Esophagus mucosa (tissue), 1 donor: Measurements from ENCODE around the gene ZNF268. TPM values are rescaled to one million over a fixed set of nuclear protein-coding genes. Genes with fewer than 3 reads are reported as not detected.
A peak's percentile ranks its signal among the peaks of the same experiment; 100 is the strongest.

Experiments used
- ATAC-seq: fragments of 200-7000 bp; cut with Tn5 transposase; one replicate; pipeline ENCODE4 v1.9.1; 2020
- total RNA-seq: library from RNA; stranded (reverse); gene quantifications from one replicate; pipeline ENCODE4 v1.2.4, GENCODE V29; 2023
- donor health status: DM: yes; HTN: yes; CAD: no.

The ZNF268 gene
- total RNA-seq, result 13.0 TPM

GRCh38 chr12:133181238-133181959 lies at the start of gene ZNF268:
ZNF268 (plus strand) TSS chr12:133181495; CDS start chr12:133181998, 503 bp downstream.
- peak; percentile 99 for ATAC-seq

DNA sequence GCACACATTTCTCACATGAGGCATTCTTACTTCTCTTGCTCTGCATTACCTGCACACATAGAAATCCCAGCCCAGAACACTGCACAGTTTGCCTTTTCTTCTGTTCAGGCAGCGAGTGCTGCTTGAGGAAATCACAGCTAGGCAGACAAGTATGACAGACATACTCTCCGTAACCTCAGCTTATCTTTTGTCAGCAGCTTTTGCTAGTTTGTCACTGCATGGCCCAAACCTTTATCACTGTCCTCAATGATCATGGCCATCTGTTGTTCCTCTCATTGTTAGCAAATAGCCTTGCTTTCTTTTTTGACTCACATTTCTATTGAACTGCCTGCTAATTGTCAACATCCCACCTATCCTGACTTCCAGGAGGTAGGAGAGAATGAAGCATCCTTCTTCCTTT lies 45.5 kb upstream of the ZNF268 start:
- no peak for ATAC-seq

DNA sequence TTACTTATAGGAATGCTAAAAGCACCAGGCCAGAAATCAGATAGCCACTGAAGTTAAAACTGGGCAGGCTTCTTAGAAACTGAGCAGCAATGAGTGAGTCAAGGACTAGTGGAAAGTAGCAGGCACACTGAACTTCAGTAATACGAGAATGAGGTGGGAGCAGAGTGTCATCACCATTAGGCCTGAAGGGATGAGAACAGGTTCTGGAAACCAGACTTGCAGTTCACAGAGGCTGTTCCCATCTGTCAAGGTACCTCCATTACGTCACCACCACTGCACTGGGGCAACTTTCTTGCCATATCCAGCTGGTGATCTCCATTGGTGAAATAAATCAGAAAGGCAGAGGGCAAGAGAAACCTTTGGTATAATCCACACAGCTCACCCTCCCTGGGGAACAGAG lies 35.3 kb upstream of the ZNF268 start:
- no peak for ATAC-seq

- ATAC-seq, result no peak
These were observed 25.1 kb upstream of the ZNF268 start for GRCh38 chr12:133156125-133156690.

DNA sequence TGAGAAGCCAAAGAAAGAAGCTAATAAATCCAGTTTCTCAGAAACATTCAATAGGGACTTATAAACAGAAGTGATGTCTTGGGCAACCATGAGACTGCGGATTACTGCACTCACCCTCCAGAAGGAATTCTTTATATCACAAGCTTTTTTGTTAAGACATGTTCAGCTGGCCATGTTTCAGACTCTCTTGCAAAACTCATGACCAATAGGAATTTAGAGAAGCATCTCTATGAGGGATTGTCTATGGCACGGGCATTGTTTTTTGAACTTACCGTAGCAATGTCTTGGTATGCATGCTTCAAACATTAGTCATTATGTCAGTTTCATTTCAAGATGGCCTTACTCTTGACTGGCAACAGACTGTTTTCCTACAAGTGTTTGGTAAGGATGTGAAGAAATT lies 15.5 kb upstream of the ZNF268 start:
- no peak for ATAC-seq

DNA sequence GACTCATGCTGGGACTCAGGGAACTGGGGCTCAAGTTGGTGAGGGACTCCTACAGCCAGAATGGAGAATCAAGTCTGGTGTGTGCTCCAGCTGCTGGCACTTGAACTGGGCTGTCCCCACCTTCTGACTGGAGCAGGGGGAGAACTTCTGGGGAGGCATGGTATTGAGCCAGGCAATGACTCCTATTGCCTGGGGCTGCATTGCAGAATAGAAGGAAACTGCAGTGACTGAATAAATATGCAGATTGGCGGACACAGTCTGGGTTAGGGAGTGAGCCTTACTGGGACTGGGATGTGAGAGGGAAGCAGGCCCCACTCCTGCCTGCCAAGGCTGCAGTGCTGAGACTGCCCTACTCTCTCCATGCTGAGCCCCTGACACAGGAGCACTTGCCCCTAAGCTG lies 8.8 kb upstream of the ZNF268 start:
- ATAC-seq, result no peak

- ATAC-seq, result no peak
These were observed 6.4 kb upstream of the ZNF268 start for GRCh38 chr12:133174901-133175300.

DNA sequence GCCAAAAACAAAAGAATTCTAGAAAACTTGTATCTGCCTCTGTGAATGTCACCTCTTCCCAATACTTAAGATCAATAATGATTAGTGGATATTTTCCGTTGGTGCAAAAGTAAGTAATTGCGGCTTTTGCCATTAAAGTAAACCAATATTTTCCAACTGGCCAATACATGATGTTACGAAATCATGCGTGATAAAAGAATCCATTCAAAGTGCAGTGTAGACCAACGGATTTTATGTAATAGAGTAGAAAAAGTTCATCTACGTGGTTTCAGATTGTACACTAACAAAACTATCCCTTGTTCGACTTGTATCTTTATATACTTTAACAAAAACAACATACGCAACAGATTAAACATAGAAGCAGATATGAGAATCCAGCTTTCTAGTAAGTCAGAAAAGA lies 626 bp upstream of the ZNF268 start:
- no peak for ATAC-seq

- no peak for ATAC-seq
These were observed 8.9 kb downstream of the ZNF268 start for GRCh38 chr12:133190176-133190575.

- ATAC-seq, result no peak
These were observed 11.6 kb downstream of the ZNF268 start for GRCh38 chr12:133192847-133193246.

- ATAC-seq, result no peak
These were observed 20.6 kb downstream of the ZNF268 start for GRCh38 chr12:133201888-133202287.

DNA sequence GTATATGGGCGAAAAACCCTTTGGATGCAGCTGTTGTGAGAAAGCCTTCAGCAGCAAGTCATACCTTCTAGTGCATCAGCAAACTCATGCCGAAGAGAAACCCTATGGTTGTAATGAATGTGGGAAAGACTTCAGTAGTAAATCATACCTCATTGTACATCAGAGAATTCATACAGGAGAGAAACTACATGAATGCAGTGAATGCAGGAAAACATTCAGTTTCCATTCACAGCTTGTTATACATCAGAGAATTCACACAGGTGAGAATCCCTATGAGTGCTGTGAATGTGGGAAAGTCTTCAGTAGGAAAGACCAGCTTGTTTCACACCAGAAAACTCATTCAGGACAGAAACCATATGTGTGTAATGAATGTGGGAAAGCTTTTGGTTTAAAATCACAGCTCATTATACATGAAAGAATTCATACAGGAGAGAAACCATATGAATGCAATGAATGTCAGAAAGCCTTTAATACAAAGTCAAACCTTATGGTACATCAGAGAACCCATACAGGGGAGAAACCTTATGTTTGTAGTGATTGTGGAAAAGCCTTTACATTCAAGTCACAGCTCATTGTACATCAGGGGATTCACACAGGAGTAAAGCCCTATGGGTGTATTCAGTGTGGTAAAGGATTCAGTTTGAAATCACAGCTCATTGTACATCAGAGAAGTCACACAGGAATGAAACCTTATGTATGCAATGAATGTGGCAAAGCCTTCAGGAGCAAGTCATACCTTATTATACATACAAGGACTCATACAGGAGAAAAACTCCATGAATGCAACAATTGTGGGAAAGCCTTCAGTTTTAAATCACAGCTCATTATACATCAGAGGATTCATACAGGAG lies 21.4 kb downstream of the ZNF268 start:
- ATAC-seq, result no peak

- ATAC-seq, result no peak
These were observed 22.3 kb downstream of the ZNF268 start for GRCh38 chr12:133203344-133204263.

DNA sequence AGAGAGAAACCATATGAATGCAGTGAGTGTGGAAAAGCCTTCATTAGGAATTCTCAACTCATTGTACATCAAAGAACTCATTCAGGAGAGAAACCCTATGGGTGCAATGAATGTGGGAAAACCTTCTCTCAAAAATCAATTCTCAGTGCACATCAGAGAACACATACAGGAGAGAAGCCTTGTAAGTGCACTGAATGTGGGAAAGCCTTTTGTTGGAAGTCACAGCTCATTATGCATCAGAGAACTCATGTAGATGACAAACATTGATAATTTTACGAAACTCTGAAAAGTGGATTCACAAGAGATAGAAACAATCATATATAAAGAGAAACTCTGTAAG lies 22.9 kb downstream of the ZNF268 start:
- no peak for ATAC-seq

DNA sequence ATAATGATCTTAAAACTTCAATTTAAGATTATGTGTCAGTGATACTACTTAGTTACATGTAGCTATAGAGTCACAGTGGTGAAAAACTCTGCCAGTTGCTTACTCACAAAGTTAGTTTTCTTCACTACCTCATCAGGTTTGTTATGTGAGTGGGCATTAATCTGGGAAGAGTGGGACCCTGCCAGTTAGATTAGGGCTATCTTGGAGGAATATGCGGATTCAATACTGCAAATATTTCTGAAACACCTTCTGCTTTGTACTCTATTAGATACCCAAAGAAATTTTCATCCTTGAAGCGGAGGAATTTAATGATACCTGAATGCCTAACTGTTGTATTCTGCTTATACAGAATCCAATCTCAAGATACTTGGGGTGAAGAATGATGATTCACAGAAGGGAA lies 25.1 kb downstream of the ZNF268 start:
- no peak for ATAC-seq

DNA sequence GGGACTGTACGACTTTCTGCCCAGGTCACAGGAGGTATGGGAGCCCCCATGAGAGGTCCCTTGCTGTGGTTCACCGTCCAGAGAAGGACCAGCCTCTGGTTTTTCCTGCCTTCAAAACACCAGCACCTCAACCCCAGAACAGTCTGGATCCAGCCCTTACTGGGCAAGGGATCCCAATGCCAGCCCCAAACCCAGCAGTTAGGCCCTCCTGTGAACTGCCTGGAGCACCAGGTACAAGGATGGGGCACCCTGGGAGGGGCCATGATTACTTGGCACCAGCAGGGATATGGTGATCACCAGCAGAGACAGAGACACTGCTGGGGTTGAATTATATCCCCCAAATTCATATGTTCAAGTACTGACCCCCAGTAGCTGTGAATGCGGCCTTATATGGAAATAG lies 34.4 kb downstream of the ZNF268 start:
- no peak for ATAC-seq

DNA sequence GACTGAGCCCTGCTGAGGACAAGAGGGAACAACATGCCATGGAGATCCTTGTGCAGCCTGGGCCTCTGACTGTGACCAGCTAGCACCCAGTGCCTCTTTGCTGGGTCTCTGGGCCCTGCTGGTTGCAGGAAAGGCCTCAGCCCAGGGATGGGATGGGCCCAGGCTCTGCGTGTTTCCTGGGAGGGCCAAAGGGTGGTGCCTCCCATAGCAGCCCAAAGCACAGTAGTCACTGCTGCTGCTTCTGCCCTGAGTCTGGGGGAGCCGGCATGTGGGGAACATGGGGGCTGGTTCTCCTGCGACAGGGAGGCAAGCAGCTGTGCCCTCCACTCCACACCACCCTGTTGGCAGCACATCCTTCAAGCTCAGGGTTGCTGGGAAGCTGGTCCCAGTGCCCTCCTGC lies 35.9 kb downstream of the ZNF268 start:
- ATAC-seq, result no peak

GRCh38 chr12:133220521-133220920 lies 39.2 kb downstream of the ZNF268 start:
- no peak for ATAC-seq

GRCh38 chr12:133221241-133221640 lies 39.9 kb downstream of the ZNF268 start:
- ATAC-seq, result no peak

GRCh38 chr12:133222211-133222610 lies 40.9 kb downstream of the ZNF268 start:
- no peak for ATAC-seq

GRCh38 chr12:133225527-133225926 lies 44.2 kb downstream of the ZNF268 start:
- ATAC-seq, result no peak

DNA sequence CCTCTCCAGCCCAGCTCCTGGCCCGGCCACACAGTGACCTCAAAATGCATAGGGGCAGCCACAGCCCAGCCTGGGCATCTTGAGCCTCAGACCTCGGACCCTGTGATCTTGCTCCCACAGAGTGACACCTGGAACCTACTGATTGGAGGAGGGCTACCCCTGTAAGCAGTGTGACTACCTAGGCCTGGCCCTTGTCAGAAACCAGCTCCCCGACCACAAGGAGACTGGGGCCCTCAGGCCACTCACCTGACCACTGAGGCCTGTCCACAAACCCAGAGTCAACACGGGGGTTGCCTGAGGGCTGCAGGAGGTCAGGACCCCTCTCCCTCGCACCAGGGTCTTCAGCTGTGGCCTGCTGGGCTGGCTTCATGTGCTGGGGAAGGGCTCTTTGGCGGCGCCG lies 45.4 kb downstream of the ZNF268 start:
- ATAC-seq, result no peak
